GM19438 (cell line): ENCODE data around the gene CD86.

Source experiments
- ATAC-seq: cut with Tn5 transposase; IDR thresholded peaks from one replicate; pipeline ENCODE4 v1.9.1; 2021; ENCODE audit warnings: low read depth; ENCODE audit not compliant: unreplicated experiment

CD86 gene

DNA sequence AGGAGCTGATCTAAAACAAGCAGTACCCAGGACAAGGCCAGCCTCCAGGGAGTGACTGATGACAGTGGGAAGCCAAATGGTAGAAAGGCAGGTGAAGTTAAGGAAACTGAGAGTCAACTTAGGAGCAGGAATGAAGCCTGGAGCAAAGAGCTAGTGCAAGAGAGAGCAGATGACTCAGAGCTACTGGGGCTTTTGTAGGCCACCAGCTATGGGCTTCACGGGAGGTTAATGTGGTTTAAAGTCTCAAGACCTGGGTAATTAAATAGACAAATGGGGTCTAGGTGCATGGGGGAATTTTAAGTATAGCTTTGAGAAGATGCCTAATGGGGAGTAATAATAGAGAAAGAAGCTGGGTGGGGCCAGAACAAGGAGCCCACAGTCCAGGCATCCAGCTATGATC is 3.1 kb downstream of the CD86 start:
- no peak for ATAC-seq

DNA sequence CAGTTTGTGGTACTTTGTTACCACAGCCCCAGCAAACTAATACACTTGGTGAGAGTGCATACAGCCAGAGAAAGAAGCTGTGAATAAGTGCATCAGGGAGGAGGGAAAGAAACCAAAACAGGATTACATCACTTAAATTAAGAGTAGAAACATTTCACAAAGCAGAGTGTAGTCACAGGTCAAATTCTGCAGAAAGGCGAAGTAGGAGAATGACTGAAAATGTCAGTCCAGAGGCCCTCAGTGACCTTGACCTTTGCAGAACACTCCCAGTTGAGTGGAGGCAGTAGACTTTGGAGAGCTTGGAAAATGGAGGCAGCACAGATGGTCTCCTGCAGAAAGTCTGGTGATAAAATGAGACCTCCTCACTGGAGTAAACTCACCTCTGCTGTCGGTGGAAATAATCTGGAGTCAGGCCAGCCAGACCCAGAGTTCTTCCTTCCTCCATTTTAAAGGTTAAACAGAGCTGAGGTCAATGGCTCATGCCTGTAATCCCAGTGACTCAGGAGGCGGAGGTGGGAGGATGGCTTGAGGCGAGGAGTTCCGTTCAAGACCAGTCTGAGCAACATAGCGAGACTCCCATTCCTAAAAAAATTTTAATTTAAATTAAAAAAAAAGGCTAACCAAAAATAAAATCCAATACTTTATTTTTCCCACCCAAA is 5.0 kb downstream of the CD86 start:
- ATAC-seq: no peak

DNA sequence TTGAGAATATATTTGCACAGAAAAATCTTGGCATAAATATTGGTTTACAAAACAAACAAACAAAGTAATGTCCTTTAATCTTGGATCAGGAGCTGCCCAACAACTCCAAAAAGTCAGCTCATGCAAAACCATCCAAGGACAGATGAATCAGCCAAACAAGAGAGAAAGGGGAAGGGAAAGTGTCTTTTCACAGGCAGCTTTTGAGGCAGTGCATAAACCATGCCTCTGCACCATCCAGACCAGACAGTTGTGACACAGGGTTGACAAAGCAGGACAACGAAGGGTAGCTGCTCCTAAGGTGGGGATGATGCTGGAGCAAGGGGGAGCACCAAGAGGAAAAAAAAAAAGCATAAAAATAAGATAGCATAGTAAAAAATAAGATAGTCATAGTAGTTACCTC is 8.7 kb downstream of the CD86 start:
- ATAC-seq: no peak

DNA sequence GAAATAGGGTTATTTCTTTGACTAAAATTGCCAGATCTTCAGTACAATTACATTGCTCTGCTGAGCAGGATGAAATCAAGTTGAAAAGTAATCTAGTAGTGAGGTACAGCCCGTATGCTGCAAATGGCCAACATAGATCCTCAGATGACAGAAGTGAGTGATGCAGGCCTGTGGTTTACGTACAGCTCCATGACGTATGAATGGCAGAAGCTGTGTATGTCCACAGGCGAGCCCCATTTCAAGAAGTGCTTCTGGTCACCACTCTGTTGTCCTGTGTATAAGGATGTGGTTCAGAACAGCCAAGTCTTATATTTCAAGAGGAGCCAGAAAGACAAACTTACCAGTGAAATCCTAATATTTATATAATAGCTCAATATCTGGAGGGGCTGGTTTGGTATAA is 9.2 kb downstream of the CD86 start:
- ATAC-seq: no peak

DNA sequence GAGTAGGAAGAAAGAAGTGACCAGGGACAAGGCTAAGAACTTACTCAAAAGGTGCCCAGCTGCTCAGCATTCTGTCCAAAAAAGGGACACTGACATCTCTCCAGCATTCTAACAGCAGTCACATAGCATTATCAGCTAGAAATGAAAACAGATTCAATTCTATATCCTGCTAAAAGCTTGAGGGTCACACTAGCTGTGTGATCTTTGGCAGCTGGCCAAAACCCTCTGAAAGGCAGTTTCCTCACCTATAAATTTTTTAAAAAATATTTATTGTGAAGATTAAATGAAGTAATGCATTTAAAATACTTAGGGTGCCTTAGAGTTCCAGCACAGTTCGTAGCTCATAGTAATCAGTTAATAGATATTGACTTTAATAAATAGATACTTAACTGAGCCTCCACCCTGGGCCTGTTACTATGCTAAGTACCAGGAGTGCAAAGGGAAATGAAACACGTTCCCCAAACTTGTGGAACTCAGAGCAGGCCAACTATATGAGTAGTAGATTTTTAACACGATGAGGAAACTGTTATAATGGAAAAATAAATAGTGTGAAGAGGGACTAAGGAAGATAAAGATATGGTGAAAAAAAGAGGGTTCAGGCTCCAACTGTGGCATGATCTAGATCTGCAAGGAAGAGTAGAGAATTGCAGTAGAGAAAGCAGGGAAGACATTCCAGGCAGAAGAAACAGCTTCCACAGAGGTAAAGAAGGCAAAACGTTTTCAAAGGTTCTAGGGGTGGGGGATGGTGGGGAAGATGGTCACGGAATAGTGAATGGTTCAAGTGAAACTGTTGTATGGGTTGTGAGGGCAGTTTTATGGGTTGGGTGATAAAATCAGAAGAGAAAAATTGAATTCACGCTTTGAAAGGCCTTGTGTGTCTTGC is 11.4 kb downstream of the CD86 start:
- no peak for ATAC-seq

DNA sequence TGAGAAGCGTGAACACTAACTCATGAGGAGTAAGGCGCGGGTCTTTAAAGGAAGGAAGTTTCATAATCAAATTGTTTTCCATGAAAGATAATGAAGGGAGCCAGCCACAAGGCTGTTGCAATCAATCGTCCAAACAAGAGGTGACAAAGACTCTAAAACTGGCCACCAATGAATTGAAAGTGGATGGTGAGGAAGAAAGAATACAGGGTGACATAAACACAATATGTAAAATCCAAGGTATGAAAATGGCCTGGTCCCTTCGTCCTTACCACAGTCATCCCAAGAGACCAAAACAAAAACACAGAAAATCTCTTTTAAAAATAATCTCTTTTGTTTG is 12.0 kb downstream of the CD86 start:
- ATAC-seq: no peak

DNA sequence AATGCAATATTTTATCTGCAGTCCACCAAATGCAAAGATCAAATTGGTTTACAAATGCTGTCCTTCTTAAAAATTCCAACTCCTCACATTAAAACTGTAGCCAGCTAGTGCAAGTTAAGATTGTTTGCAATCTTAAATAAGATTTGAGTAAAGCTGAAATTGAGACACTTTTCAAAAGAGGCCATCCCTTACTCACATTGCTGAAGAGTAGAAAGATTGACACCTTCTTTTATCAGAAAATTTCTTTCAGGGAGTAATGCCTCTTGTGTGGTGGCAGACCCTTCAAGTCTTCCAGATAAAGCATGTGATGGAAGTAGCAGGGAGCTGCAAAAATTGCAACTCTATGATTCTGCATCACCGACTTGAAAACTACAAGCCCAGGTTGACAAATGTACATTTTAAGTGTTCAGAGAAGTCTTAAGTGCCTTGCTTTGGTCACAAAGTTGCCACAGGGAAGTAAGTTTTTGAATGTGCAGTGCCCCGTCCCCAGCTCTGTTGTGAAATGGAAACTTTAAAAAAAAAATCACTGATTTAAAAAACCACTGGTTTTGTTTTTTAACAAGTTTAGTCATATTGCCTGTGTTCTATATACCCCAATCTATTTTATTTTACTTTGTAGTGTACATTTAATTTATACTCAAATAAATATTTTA is 12.6 kb downstream of the CD86 start:
- no peak for ATAC-seq

DNA sequence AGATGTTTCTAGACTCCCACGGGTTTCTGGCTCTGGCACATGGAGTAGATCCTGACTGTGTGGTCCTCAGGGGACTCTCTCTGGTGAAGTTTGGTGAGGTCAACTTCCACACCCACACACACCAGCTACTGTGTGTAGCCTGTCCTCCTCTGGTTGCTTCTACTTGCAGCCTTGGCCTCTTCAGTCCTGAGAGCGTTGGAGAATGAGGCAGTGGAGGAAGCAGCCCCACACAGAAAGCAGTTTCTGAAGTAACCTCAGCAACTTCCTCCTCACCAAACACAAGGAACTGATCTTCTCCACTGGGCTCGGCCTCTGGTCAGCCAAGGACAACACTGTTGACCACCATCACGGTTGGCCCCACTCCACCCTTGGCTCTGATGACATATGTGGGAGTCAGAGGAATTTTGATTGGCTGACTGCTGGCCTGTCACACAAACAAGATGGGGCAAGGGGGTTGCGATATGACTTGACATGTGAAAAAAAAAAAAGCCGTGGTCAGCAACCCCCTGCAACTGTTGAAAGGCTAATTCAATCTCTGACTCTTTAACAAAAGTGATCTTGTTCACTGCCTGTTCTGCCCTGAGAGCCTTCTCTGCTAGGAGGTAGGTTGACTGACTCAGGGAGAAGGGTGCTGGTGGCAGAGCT is 19.6 kb downstream of the CD86 start:
- peak; percentile 57 for ATAC-seq

DNA sequence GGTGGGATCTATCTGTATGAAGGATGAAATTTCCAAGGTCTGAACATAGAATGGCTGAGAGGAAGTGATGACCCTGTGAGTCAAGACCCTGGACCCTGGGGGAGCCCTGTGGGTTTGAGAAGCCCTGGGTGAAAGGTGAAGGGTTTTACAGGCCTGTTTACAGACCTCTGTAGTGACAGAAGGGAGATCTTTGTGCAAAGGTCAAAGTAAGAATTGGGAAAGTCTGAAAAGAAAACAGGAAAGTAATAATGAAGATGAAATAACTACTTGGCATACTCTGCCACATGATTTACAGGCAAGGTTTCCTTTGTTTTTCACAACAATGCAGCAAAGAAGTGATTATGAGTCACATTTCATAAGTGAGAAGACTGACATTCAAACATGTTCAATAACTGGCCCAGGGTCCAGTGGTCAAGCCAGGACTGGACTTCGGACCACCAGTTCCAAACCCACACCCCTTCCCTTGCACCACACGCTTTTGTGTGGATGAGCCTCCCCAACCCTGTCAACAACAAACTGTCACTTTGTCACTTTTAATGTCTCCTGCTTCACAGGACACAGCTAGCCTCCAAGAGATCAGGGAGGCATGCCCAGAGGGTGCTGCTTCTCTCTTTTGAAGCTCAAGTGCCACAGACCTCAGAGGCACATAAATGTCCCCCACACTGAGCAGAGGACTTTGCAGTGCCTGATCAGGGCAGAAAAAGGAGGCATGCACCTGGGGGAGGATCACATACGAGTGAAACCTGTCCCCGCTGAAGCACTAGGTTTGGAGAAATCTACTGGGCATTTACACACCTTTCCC is 21.5 kb downstream of the CD86 start:
- peak; percentile 3 for ATAC-seq

DNA sequence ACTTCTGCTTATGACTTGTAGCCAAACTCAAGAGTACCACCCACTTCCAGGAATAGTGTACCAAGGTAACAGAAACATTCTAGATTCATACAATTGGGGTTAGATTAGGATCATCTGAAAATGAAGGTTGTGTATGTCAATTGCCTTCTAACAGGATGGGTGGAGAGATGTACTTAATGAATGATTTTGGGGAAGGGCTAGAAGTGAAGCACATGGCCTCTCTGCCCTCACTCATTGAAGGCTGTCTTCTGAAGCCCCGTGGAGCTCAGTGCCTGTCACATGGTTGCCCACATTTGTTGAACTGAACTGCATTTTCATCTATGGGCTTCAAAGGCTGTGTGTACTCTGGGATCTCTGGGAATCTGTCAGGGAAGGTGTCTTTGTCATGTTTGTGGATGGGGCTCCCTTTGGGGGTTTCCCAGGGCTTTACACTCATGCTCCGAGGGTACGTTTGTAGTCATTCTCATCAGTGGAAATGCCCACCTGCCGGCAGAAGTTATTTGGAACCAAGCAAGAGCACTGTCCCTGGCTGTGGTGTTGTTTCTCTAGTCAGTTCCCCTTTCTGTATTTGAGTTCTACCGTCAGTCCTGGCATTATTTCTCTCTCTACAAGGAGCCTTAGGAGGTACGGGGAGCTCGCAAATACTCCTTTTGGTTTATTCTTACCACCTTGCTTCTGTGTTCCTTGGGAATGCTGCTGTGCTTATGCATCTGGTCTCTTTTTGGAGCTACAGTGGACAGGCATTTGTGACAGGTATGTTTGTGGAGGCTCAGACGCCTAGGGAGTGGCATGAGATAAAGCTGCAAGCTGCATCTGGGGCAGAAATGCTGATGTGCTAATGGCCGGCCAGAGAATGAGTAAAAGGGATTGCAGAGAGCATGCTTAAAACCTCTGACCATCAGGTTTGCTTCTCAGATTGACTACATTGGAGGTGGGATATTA is 22.4 kb downstream of the CD86 start:
- ATAC-seq: peak; percentile 28

DNA sequence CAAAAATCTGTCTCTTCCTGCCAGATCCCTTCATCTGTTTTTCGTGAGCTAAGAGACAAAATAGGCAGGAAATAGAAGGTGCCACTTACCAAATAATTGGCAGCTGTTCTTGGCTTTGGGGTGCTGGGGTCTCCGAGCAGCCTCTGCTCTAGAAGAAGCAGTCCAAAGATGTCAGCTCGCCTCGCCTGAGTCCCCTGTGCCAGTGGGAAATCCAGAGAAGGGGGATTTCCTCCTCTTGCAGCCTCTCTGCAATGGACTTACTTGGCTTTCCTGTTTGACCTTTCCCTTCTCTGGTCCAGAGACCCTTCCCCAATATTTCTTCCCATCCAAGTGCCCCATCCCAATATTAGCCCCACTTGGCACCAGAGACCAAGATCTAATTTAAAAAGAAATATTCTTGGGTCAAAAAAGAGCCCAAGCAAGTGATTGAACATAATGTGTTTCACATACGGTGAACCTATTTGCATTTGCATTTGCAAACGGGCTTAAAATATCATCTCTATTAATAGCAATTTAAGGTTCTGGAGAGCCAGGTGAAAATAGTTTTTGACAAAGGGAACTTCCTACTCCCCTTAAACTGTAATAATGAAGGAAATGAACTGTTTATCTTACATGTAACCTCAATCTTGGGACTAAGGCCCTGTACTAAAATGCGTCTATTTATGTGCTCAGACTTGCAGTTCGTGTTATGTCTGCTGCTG is 23.2 kb downstream of the CD86 start:
- ATAC-seq: no peak

DNA sequence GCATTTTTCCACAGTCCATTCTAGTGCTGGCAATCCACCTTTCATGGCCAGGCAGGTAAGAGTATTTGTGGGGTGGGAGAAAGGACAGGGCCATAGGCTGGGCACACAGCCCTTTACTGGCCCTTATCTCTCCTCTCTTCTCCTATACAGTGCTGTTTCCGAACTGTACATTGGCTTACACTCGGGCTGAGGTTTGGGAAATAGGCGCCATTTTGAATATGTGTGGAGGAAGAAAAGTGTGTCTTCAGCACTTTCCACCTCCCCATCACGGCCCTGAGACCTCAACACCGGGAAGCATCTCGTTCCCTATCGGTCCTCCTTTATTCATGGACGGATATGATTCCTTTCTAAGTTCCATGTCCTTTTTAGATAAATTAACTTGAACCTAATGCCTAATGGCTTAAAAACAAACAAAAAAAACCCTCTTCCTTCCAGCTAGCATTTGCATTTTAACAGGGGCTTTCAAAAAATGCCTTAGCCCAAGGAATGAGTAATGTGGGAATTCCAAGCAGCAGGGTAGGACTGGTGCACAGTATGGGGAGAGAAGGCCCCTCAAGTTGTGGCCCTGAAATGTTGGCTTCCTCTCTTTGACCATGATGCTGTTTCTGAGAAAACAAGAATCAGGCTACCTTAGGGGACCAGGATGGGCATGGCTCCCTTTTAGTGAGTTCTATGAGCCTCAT is 24.5 kb downstream of the CD86 start:
- no peak for ATAC-seq

DNA sequence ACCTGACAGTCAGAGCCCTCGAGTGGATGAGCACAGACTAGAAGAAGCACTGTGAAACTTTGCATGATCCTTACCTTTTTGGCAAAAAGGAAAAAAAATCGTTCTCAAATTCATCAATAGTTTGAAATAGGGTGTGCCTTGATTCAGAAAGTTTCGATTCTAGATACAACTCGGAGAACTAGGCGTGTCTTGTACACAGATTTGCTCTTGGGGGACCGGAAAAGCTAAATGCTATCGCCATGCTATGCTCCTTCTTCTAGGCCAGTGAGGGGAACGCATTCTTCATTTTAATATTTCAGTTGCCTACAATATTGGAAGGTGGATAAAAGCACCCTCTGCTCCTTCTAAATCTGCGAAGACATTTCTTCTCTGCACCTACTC is 25.0 kb downstream of the CD86 start:
- ATAC-seq: no peak

DNA sequence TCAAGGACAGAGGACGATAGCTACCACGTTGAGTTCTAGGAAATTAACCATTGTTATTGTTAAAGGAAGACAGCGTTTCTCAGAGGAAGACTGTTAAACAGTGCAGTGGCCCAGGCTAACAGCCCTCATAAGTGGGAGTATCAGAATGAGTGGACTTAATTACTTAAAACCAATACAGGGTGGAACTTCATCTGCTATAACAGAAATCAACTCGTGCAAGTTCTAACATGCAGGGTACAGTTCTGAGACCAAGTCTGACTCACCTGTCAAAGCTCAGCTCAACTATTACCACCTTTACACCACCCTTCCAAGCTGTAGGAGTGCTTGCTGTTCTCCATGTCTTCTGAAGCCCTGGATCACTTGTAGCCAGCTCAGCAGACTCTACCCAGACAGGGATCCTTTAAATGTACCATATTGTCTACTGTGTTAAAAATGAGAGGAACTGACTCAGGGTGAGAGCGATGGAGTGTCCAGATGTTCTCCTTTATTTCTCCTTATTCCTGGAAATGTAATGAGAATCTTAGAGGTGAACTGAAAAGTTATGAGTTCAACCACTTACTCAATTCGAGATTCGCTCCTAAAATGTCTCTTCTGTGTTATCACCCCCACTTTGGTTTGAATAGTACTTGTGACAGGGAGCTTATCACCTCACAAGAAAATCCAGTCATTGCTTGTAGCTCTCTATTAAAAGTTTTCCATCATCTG is 26.5 kb downstream of the CD86 start:
- no peak for ATAC-seq

DNA sequence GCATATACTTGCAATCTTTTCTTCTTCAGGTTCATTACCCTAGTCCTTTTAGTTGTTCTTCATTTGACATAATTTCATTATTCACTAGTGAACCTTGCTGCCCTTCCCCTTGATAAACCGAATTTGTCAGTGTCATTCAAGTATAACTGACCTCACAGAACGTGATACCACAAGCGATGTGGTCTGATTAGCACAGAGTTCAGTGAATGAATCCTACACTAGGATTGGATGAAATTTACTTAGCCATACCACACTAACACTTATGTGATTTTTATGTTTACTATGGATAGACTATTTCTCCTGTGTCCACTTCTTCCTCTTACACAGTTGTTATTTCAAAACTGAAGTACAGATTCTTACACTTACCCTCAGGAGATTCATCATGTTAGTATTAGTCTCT is 27.2 kb downstream of the CD86 start:
- no peak for ATAC-seq

DNA sequence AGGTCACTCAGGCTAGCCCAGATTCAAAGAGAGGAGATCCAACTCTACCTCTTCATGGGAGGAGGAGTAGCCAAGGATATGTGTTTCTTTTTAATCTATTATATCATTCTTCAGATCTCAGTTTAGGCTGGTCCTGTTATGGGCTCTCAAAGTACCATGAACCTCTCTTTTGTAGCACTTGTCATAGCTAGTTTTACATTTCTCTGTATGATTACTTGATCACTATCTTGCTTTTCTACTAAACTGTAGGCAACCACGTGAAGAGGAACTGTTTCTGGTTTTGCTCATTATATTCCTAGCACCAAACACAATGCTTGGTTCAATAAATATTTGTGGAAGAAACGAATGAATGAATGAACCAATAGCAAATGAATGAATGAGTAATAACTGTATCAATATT is 29.6 kb downstream of the CD86 start:
- ATAC-seq: no peak

DNA sequence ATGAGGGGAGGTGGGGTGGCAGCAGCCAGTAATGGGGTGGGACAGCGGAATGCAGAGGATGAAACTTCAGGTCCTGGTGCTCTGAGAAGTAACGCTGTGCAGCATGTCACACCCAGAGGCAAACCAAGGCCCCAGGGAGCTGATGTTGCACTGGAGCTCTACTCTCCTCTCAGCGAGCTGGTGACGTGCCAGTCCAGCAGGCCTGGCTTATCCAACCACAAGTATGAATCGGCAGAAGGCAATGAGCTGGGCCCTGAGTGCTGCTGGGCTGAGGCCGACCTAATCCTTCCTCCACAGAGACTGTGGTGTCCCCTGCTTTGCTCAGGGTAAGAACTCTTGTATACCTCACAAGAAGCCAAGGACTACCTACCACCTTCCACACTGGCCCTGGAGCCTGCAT is 30.5 kb downstream of the CD86 start:
- ATAC-seq: no peak

DNA sequence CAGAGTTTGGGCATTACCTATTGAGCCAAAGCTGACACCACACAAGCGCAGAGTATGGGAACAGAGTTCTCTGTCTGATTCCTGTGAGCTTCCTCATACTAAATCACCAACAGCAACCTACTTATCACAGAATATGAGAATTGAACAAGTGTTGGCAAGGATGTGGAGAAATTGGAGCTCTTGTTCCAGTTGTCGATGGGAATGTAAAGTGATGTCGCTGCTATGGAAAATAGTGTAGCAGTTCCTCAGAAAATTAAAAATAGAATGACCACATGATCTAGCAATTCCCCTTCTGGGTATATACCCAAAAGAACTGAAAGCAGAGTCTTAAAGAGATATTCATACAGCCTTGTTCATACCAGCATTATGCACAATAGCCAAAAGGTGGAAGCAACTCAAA is 33.4 kb downstream of the CD86 start:
- ATAC-seq: no peak
